Left lung (tissue), 10 donors: Measurements from ENCODE around the gene MMP25. TPM values are rescaled to one million over a fixed set of nuclear protein-coding genes. Genes with fewer than 3 reads are reported as not detected.

ENCODE experiments used
- ATAC-seq: fragments of 200-7000 bp; cut with Tn5 transposase; one replicate; pipeline ENCODE4 v1.9.1; 2020; ENCODE audit warnings: moderate library complexity
- DNase-seq, 4 donors: peaks; one replicate each; pipeline ENCODE4 v3.0.0-alpha.2; 2013 to 2020
- H3K27ac ChIP-seq, 2 donors: fragments of 200-600 bp; sonication (generic) in 1 of 2; one replicate each; pipeline versions ENCODE4 v1.5.0 to v1.8.0; 2020 to 2021
- H3K27me3 ChIP-seq, 2 donors: fragments of 200-600 bp; sonication (generic) in 1 of 2; one replicate each; pipeline versions ENCODE4 v1.5.0 to v1.8.0; 2020 to 2021
- H3K36me3 ChIP-seq, 2 donors: fragments of 200-600 bp; sonication (generic) in 1 of 2; one replicate each; pipeline versions ENCODE4 v1.5.0 to v1.8.0; 2020 to 2021
- H3K4me1 ChIP-seq, 2 donors: fragments of 200-600 bp; one replicate each; pipeline ENCODE4 v1.8.0; 2021
- H3K4me3 ChIP-seq, 2 donors: fragments of 200-600 bp; sonication (generic) in 1 of 2; one replicate each; pipeline versions ENCODE4 v1.5.0 to v1.8.0; 2020 to 2021; ENCODE audit warnings: mild to moderate bottlenecking in 1 of 2
- H3K9me3 ChIP-seq, 2 donors: fragments of 200-600 bp; sonication (generic) in 1 of 2; one replicate each; pipeline versions ENCODE4 v1.5.0 to v1.8.0; 2020 to 2021
- intact Hi-C, 2 donors: fragments of 100-400 bp; cut with DNase I; formaldehyde crosslinking; loops; one replicate each; pipeline versions ENCODE4 v1.11.2 to v1.14.2; 2022
- polyA plus RNA-seq, 6 donors: library from polyadenylated mRNA; unstranded; fragments of 120-200 nt; gene quantifications; one replicate each; pipeline ENCODE4 v1.2.1, GENCODE V29; 2013; ENCODE audit not compliant: insufficient read length in 6 of 6
- total RNA-seq, 2 donors: library from RNA; stranded (reverse); fragmentation: NEBNext Ultra II Directional; extraction: Animal tissue kit (Norgen Biotek cat#: 25700); gene quantifications; one replicate each; pipeline ENCODE4 v1.2.1, GENCODE V29; 2021
- TF ChIP-seq, protein P1 (sequence below), 2 donors: fragments of 200-600 bp; sonication (generic) in 1 of 2; IDR thresholded peaks; one replicate each; pipeline versions ENCODE4 v1.5.0 to v1.8.0; 2021; ENCODE audit warnings: antibody characterized with exemption in 2 of 2
- donor health status: DM: no; HTN: yes; CAD: no.
- donor health status: DM: no; HTN: no; CAD: no.

Gene MMP25
- total and polyA plus RNA-seq, 8 donors: 1.8 to 91.9 (median 2.4) TPM

DNA sequence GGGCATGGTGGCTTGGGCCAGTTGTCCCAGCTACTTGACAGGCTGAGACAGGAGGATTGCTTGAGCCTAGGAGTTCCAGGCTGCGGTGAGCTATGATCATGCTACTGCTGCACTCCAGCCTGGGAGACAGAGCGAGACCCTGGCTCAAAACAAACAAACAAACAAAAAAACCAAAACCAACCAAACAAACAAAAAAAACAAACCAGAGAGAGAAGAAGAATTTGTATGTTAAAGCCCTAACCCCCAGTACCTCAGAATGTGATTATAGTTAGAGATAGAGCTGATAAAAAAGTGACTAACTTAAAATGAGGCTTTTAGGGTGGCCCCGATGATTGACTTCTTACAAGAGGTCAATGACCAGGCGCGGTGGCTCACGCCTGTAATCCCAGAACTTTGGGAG lies 1.7 kb upstream of the MMP25 start:
- peaks cover 51 to 98% of the 10 kb centered on the region in 2 donors for H3K27me3 ChIP-seq
- intact Hi-C loops: no loop called here
- H3K4me3 ChIP-seq: peak overlapping the region in 1 of 2 donors; percentile 61
- H3K36me3 ChIP-seq: no peaks in the 10 kb centered on the region
- no peak overlapping the region for H3K27ac ChIP-seq
- TF ChIP-seq, protein P1, sequence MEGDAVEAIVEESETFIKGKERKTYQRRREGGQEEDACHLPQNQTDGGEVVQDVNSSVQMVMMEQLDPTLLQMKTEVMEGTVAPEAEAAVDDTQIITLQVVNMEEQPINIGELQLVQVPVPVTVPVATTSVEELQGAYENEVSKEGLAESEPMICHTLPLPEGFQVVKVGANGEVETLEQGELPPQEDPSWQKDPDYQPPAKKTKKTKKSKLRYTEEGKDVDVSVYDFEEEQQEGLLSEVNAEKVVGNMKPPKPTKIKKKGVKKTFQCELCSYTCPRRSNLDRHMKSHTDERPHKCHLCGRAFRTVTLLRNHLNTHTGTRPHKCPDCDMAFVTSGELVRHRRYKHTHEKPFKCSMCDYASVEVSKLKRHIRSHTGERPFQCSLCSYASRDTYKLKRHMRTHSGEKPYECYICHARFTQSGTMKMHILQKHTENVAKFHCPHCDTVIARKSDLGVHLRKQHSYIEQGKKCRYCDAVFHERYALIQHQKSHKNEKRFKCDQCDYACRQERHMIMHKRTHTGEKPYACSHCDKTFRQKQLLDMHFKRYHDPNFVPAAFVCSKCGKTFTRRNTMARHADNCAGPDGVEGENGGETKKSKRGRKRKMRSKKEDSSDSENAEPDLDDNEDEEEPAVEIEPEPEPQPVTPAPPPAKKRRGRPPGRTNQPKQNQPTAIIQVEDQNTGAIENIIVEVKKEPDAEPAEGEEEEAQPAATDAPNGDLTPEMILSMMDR (IDR thresholded peaks at IDR 0.05): no peak
- no peaks in the 10 kb centered on the region for H3K9me3 ChIP-seq
- ATAC-seq: no peak
- no peak for DNase-seq
- peaks cover 15 to 42% of the 10 kb centered on the region in 2 donors for H3K4me1 ChIP-seq

DNA sequence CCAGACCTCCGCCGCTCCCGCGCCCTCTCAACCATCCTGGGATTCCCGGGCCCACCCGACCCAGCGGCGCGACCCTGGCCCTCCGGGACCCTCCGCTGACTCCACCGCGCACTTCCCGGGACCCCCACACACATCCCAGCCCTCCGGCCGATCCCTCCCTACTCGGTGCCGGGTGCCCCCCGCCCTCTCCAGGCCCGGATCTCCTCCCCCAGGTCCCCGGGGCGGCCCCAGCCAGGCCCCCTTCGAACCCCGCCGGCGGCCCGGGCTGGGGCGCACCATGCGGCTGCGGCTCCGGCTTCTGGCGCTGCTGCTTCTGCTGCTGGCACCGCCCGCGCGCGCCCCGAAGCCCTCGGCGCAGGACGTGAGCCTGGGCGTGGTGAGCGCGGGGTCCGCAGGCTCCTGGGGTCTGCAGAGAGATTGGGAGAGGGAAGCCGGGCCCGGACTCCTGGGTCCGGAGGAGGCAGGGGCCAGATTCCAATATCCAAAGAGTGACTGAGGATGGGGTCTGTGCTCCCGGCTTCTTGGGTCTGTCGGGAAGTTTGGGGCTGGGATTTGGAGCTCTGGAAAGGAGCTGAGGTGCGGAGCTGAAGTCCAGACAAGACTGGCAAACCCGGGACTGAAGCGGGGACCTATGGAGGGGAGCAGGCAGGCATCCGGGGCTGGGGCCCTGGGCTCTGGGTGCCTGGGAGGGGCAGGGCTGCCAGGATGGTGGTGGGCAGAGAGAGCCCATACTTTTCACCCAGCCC lies 453 bp downstream of the MMP25 start:
- DNase-seq: peak in 2 of 4 donors; percentile 32 to 89
- peaks cover 55 to 86% of the 10 kb centered on the region in 2 donors for H3K27me3 ChIP-seq

DNA sequence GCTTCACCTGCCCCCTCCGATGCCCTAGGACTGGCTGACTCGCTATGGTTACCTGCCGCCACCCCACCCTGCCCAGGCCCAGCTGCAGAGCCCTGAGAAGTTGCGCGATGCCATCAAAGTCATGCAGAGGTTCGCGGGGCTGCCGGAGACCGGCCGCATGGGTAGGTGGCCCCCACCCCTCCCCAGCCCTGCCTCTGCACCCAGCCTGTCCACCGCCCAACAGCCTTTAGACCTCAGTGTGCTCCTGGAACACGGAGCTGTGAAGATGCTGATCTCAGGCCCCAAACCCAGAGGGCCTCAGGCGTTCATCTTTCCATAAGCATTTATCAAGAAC lies 993 bp downstream of the MMP25 start:
- DNase-seq: no peak
- TF ChIP-seq, protein P1 (IDR thresholded peaks at IDR 0.05): no peak
- Histone ChIP-seq H3K36me3 (no peaks in the 10 kb centered on the region), H3K4me3 (peak overlapping the region in 1 of 2 donors; percentile 61), H3K27me3 (peaks cover 55 to 81% of the 10 kb centered on the region in 2 donors), H3K9me3 (no peaks in the 10 kb centered on the region), H3K4me1 (peaks cover 15 to 55% of the 10 kb centered on the region in 2 donors), H3K27ac (peak overlapping the region in 1 of 2 donors; percentile 86)
- intact Hi-C loops: no loop called here
- ATAC-seq: no peak

More for the DNA sequence above, 453 bp downstream of the MMP25 start:
- Histone ChIP-seq H3K9me3 (no peaks in the 10 kb centered on the region), H3K4me3 (peak overlapping the region; percentile 25 to 61), H3K36me3 (no peaks in the 10 kb centered on the region), H3K27ac (peak overlapping the region in 1 of 2 donors; percentile 86), H3K4me1 (peaks cover 15 to 55% of the 10 kb centered on the region in 2 donors)
- no peak for ATAC-seq
- intact Hi-C loops: no loop called here
- TF ChIP-seq, protein P1 (IDR thresholded peaks at IDR 0.05): no peak

DNA sequence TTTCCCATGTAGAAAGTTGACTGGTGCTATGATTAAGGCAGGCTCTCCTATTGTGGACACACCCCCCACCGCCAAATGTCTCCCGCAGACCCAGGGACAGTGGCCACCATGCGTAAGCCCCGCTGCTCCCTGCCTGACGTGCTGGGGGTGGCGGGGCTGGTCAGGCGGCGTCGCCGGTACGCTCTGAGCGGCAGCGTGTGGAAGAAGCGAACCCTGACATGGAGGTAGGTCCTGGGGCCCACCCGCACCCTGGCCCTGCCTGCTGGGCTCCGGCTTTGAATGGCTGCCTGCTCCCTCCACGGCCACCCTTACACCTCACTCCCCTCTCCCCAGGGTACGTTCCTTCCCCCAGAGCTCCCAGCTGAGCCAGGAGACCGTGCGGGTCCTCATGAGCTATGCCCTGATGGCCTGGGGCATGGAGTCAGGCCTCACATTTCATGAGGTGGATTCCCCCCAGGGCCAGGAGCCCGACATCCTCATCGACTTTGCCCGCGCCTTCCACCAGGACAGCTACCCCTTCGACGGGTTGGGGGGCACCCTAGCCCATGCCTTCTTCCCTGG lies 3.6 kb downstream of the MMP25 start:
- peaks cover 40 to 54% of the 10 kb centered on the region in 2 donors for H3K27me3 ChIP-seq

DNA sequence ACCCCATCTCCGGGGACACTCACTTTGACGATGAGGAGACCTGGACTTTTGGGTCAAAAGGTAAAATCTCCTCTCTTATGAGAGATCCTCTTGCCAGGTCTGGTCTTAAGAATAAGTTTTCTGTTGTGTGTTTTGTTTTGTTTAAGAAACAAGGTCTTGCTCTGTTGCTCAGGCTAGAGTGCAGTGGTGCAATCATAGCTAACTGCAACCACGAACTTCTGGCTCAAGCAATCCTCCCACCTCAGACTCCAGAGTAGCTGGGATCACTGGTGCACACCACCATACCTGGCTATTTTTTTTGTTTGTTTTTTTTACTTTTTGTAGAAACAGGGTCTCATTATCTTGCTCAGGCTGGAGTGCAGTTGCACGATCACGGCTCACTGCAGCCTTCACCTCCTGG lies 4.1 kb downstream of the MMP25 start:
- Histone ChIP-seq H3K9me3 (no peaks in the 10 kb centered on the region), H3K27ac (peak overlapping the region in 1 of 2 donors; percentile 86), H3K36me3 (no peaks in the 10 kb centered on the region), H3K4me3 (peak overlapping the region in 1 of 2 donors; percentile 3), H3K27me3 (peaks cover 35 to 49% of the 10 kb centered on the region in 2 donors), H3K4me1 (peaks cover 12 to 66% of the 10 kb centered on the region in 2 donors)
- ATAC-seq: no peak
- no peak for DNase-seq
- TF ChIP-seq, protein P1 (IDR thresholded peaks at IDR 0.05): no peak
- intact Hi-C loops: no loop called here

More for the DNA sequence above, 3.6 kb downstream of the MMP25 start:
- Histone ChIP-seq H3K36me3 (no peaks in the 10 kb centered on the region), H3K9me3 (no peaks in the 10 kb centered on the region), H3K27ac (peak overlapping the region in 1 of 2 donors; percentile 86), H3K4me3 (peak overlapping the region in 1 of 2 donors; percentile 3), H3K4me1 (peaks cover 15 to 66% of the 10 kb centered on the region in 2 donors)
- ATAC-seq (no peak), DNase-seq (no peak)
- intact Hi-C loops: no loop called here
- TF ChIP-seq, protein P1 (IDR thresholded peaks at IDR 0.05): no peak
